Skeletal muscle tissue (tissue), 4 donors: ENCODE results near the gene CKAP2L. TPM values are rescaled to one million over a fixed set of nuclear protein-coding genes. Genes with fewer than 3 reads are reported as not detected.

Experiments
- H3K27ac ChIP-seq: one replicate; pipeline ENCODE4 v1.7.0; 2013; ENCODE audit warnings: mild to moderate bottlenecking, low read depth, low read length, inconsistent platforms
- H3K27me3 ChIP-seq, 3 donors: one replicate each; pipeline ENCODE4 v1.7.0; 2013; ENCODE audit warnings: low read length in 3 of 3; ENCODE audit not compliant: control insufficient read depth in 3 of 3, insufficient read depth in 3 of 3
- H3K36me3 ChIP-seq, 3 donors: one replicate each; pipeline ENCODE4 v1.7.0; 2013; ENCODE audit warnings: low read length in 3 of 3; ENCODE audit not compliant: control insufficient read depth in 3 of 3, insufficient read depth in 3 of 3
- H3K4me1 ChIP-seq, 3 donors: one replicate each; pipeline ENCODE4 v1.7.0; 2013; ENCODE audit warnings: low read length in 3 of 3, mild to moderate bottlenecking in 3 of 3; ENCODE audit not compliant: control insufficient read depth in 3 of 3, insufficient read depth in 3 of 3
- H3K4me3 ChIP-seq, 3 donors: one replicate each; pipeline ENCODE4 v1.7.0; 2013; ENCODE audit warnings: low read length in 3 of 3
- H3K9ac ChIP-seq, 3 donors: one replicate each; pipeline ENCODE4 v1.7.0; 2013; ENCODE audit warnings: low read length in 3 of 3, mild to moderate bottlenecking in 3 of 3, moderate library complexity in 2 of 3, low read depth in 1 of 3
- H3K9me3 ChIP-seq, 3 donors: one replicate each; pipeline ENCODE4 v1.7.0; 2013; ENCODE audit warnings: low read length in 3 of 3; ENCODE audit not compliant: control insufficient read depth in 3 of 3
- total RNA-seq: library from RNA; depleted of rRNA; stranded (reverse); fragments of >200 nt; gene quantifications from one replicate; pipeline ENCODE4 v1.2.3, GENCODE V29; 2014
- donor health status: Osteomylitis.

Gene CKAP2L
- total RNA-seq, 1 donor from 2014 or later: 1.0 TPM

DNA sequence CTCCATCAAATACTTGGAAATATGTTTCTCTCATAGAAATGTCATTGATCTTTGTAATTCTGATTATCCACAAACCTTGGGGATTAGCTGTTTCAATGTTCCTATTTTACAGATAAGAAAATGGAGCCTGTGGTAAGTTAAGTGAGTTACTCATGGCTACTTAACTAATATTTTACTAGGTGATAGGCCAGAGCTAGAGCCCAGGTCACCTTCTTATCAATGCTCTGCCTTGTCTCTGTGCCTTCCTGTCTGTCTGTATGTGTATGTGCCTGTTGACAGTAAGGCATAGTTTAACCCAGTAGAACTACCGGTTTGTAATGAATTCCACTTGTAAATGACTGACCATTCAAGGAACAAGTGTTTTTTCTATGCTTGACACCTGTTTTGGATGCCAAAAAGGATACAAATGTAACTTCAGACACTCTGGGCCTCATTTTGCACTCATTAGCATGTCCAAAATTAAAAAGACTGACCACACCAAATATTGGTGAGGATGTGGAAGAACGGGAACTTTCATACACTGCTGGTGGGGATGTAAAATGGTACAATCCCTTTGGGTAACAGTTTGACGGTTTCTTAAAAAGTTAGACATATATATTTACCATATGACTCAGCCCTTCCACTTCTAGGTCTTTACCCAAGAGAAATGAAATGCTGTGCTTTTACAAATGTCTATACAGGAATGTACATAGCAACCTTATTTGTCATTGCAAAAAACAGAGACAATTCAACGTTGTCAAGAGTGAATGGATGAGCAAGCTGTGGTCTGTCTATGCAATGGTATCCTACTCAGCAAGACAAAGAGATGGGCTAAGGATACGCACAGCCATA is 39.5 kb upstream of the CKAP2L start:
- Histone ChIP-seq H3K4me3 (no peak overlapping the region), H3K36me3 (no peaks in the 10 kb centered on the region), H3K4me1 (no peaks in the 10 kb centered on the region), H3K9me3 (no peaks in the 10 kb centered on the region), H3K9ac (no peak overlapping the region), H3K27me3 (no peaks in the 10 kb centered on the region), H3K27ac (no peak overlapping the region)

GRCh38 chr2:112800881-112801583 is 36.6 kb upstream of the CKAP2L start:
- Histone ChIP-seq H3K4me1 (no peaks in the 10 kb centered on the region), H3K9ac (no peak overlapping the region), H3K27ac (no peak overlapping the region), H3K4me3 (no peak overlapping the region), H3K27me3 (peaks cover 0 to 4% (median 0%) of the 10 kb centered on the region in 3 donors), H3K9me3 (no peaks in the 10 kb centered on the region), H3K36me3 (no peaks in the 10 kb centered on the region)

GRCh38 chr2:112798979-112799975 is 34.9 kb upstream of the CKAP2L start:
- peaks cover 0 to 4% (median 0%) of the 10 kb centered on the region in 3 donors for H3K27me3 ChIP-seq
- no peaks in the 10 kb centered on the region for H3K9me3 ChIP-seq
- H3K4me3 ChIP-seq: no peak overlapping the region
- H3K9ac ChIP-seq: no peak overlapping the region
- no peaks in the 10 kb centered on the region for H3K36me3 ChIP-seq
- H3K4me1 ChIP-seq: no peaks in the 10 kb centered on the region
- no peak overlapping the region for H3K27ac ChIP-seq

DNA sequence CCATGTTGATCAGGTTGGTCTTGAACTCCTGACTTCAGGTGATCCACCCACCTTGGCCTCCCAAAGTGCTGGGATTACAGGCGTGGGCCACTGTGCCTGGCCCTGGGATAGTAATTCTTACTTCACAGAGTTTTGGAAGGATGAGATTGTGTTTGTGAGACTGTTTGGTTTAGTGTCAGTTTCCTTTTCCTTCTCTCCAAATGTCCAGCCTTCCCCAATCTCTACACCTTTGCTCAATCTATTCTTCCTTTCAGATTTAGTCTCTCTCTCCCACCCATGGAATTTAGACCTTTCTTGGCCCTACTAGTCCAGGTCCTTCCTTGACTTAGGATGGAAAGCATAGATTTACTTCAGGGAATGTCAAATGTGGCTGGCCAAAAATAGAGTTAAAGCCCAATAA is 32.1 kb upstream of the CKAP2L start:
- no peaks in the 10 kb centered on the region for H3K9me3 ChIP-seq
- H3K4me3 ChIP-seq: no peak overlapping the region

GRCh38 chr2:112795774-112796173 is 31.4 kb upstream of the CKAP2L start:
- Histone ChIP-seq H3K4me1 (no peaks in the 10 kb centered on the region), H3K9me3 (no peaks in the 10 kb centered on the region)

More for the DNA sequence above, 32.1 kb upstream of the CKAP2L start:
- Histone ChIP-seq H3K4me1 (no peaks in the 10 kb centered on the region), H3K27me3 (peaks cover 0 to 4% (median 0%) of the 10 kb centered on the region in 3 donors), H3K9ac (no peak overlapping the region), H3K36me3 (no peaks in the 10 kb centered on the region), H3K27ac (no peak overlapping the region)

GRCh38 chr2:112794841-112795240 is 30.4 kb upstream of the CKAP2L start:
- no peaks in the 10 kb centered on the region for H3K36me3 ChIP-seq
- H3K9ac ChIP-seq: no peak overlapping the region
- H3K4me3 ChIP-seq: no peak overlapping the region
- no peaks in the 10 kb centered on the region for H3K9me3 ChIP-seq
- H3K4me1 ChIP-seq: no peaks in the 10 kb centered on the region
- no peak overlapping the region for H3K27ac ChIP-seq
- H3K27me3 ChIP-seq: peaks cover 0 to 4% (median 0%) of the 10 kb centered on the region in 3 donors

More at GRCh38 chr2:112795774-112796173, 31.4 kb upstream of the CKAP2L start:
- Histone ChIP-seq H3K36me3 (no peaks in the 10 kb centered on the region), H3K9ac (no peak overlapping the region), H3K27ac (no peak overlapping the region), H3K27me3 (peaks cover 0 to 4% (median 0%) of the 10 kb centered on the region in 3 donors), H3K4me3 (no peak overlapping the region)

- Histone ChIP-seq H3K9ac (no peak overlapping the region), H3K27ac (no peak overlapping the region), H3K4me1 (no peaks in the 10 kb centered on the region), H3K27me3 (peaks cover 0 to 4% (median 0%) of the 10 kb centered on the region in 3 donors), H3K4me3 (no peak overlapping the region), H3K9me3 (no peaks in the 10 kb centered on the region), H3K36me3 (no peaks in the 10 kb centered on the region)
Measured at GRCh38 chr2:112794131-112794733, 29.8 kb upstream of the CKAP2L start.

DNA sequence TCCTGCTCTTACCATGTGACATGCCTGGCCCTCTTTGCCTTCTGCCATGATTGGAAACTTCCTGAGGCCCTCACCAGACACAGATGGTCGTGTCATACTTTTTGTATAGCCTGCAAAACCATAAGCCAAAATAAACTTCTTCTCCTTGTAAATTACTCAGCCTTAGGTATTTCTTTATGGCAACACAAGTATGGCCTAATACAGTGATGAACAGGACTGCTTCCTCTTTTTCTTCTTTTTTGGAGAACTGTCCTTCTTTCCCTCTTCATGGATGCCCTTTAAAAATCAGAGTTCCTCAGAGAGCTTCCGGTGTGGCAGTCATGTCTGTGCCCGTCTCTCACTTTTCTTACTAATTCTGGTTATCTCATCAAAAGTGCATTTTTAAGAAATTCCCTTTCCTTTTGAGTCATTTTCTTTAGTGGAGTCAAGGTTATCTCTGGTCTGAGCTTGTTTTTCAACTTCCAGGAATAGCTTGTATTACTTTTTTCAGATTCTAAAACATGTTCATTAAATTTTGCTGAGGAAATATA is 29.1 kb upstream of the CKAP2L start:
- H3K4me1 ChIP-seq: no peaks in the 10 kb centered on the region
- H3K27me3 ChIP-seq: peaks cover 0 to 4% (median 0%) of the 10 kb centered on the region in 3 donors
- no peaks in the 10 kb centered on the region for H3K9me3 ChIP-seq
- H3K4me3 ChIP-seq: no peak overlapping the region
- no peaks in the 10 kb centered on the region for H3K36me3 ChIP-seq
- H3K27ac ChIP-seq: no peak overlapping the region
- H3K9ac ChIP-seq: no peak overlapping the region

- Histone ChIP-seq H3K27ac (no peak overlapping the region), H3K4me3 (no peak overlapping the region)
Measured at GRCh38 chr2:112792419-112792818, 28.0 kb upstream of the CKAP2L start.

More at GRCh38 chr2:112792419-112792818, 28.0 kb upstream of the CKAP2L start:
- Histone ChIP-seq H3K4me1 (no peaks in the 10 kb centered on the region), H3K9me3 (no peaks in the 10 kb centered on the region), H3K27me3 (no peaks in the 10 kb centered on the region), H3K9ac (no peak overlapping the region), H3K36me3 (no peaks in the 10 kb centered on the region)
